ENCODE measurements around the gene GNAZ. TPM values are rescaled to one million over a fixed set of nuclear protein-coding genes. Genes with fewer than 3 reads are reported as not detected.
A peak's percentile ranks its signal among the peaks of the same experiment; 100 is the strongest.

GNAZ gene
- total RNA-seq, 1 experiment from 2014 or later = 6.0 TPM

DNA sequence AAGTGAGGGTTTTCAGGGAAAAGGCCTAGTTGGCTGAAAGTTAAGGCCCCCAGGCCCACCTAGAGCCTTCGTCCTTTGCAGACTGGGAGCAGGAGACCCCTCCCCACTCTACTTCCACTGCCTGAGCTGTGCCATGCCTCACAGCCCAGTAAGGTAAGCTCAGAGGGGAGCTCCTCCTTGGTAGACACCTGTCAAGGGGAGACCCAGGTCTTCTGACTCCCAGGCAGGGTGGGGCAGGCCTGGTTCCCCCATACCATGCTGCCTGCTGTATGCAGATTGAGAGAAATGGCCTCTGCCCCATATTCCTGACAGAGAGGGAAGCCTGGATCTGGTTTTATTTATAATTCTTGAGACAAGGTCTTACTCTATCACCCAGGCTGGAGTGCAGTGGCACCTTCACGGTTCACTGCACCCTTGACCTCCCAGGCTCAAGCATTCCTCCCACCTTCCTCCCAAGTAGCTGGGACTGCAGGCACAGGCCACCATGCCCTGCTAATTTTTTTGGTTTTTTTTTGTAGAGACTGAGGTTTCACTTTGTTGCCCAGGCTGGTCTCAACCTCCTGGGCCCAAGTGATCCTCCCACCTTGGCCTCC, 75.7 kb downstream of the GNAZ start:
- Mint-ChIP-seq H3K4me3 (ENCODE audit: low read depth, unreplicated experiment) (peak overlapping the region; percentile 70), H3K27me3 (ENCODE audit: unreplicated experiment) (no peaks in the 10 kb centered on the region), H3K9me3 (ENCODE audit: low read depth, unreplicated experiment) (no peaks in the 10 kb centered on the region), H3K27ac (ENCODE audit: unreplicated experiment) (peak overlapping the region; percentile 83), H3K4me1 (ENCODE audit: low read depth, unreplicated experiment) (peaks cover 47% of the 10 kb centered on the region), H3K36me3 (ENCODE audit: insufficient read depth, unreplicated experiment) (peaks cover 32% of the 10 kb centered on the region)
- TF ChIP-seq, protein P1, sequence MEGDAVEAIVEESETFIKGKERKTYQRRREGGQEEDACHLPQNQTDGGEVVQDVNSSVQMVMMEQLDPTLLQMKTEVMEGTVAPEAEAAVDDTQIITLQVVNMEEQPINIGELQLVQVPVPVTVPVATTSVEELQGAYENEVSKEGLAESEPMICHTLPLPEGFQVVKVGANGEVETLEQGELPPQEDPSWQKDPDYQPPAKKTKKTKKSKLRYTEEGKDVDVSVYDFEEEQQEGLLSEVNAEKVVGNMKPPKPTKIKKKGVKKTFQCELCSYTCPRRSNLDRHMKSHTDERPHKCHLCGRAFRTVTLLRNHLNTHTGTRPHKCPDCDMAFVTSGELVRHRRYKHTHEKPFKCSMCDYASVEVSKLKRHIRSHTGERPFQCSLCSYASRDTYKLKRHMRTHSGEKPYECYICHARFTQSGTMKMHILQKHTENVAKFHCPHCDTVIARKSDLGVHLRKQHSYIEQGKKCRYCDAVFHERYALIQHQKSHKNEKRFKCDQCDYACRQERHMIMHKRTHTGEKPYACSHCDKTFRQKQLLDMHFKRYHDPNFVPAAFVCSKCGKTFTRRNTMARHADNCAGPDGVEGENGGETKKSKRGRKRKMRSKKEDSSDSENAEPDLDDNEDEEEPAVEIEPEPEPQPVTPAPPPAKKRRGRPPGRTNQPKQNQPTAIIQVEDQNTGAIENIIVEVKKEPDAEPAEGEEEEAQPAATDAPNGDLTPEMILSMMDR (IDR thresholded peaks at IDR 0.05; ENCODE audit: unreplicated experiment) = no peak
- no TSS peak for BruUV-seq (replicated peaks)
- intact Hi-C loops (cut with micrococcal nuclease; ENCODE audit: unreplicated experiment) = no loop called here
- DNase-seq = no peak
- CTCF ChIA-PET = no interaction called here

- Mint-ChIP-seq H3K27ac (ENCODE audit: unreplicated experiment) (peak overlapping the region; percentile 53), H3K9me3 (ENCODE audit: low read depth, unreplicated experiment) (no peaks in the 10 kb centered on the region), H3K27me3 (ENCODE audit: unreplicated experiment) (no peaks in the 10 kb centered on the region), H3K4me3 (ENCODE audit: low read depth, unreplicated experiment) (peak overlapping the region; percentile 70), H3K4me1 (ENCODE audit: low read depth, unreplicated experiment) (peaks cover 41% of the 10 kb centered on the region), H3K36me3 (ENCODE audit: insufficient read depth, unreplicated experiment) (peaks cover 31% of the 10 kb centered on the region)
- DNase-seq = no peak
- no TSS peak for BruUV-seq (replicated peaks)
- CTCF ChIA-PET = interaction anchor here (0.6 to 0.7 kb wide), 2 partner anchors 22 to 1117 kb away, joined by 3 to 4 read pairs; no protein-coding TSS in a partner anchor
- intact Hi-C loops (cut with micrococcal nuclease; ENCODE audit: unreplicated experiment) = no loop called here
- TF ChIP-seq, protein P1 (IDR thresholded peaks at IDR 0.05; ENCODE audit: unreplicated experiment) = no peak
Measured at GRCh38 chr22:23146478-23147205, 76.3 kb downstream of the GNAZ start.

- no peak overlapping the region for H3K4me3 Mint-ChIP-seq (ENCODE audit: low read depth, unreplicated experiment)
- CTCF ChIA-PET = no interaction called here
- intact Hi-C loops (cut with micrococcal nuclease; ENCODE audit: unreplicated experiment) = no loop called here
- BruUV-seq (replicated peaks) = no TSS peak
- peak; percentile 13 for DNase-seq
- H3K27ac Mint-ChIP-seq (ENCODE audit: unreplicated experiment) = peak overlapping the region; percentile 53
- H3K27me3 Mint-ChIP-seq (ENCODE audit: unreplicated experiment) = no peaks in the 10 kb centered on the region
- H3K36me3 Mint-ChIP-seq (ENCODE audit: insufficient read depth, unreplicated experiment) = peaks cover 19% of the 10 kb centered on the region
- TF ChIP-seq, protein P1 (IDR thresholded peaks at IDR 0.05; ENCODE audit: unreplicated experiment) = no peak
- no peaks in the 10 kb centered on the region for H3K9me3 Mint-ChIP-seq (ENCODE audit: low read depth, unreplicated experiment)
- peaks cover 32% of the 10 kb centered on the region for H3K4me1 Mint-ChIP-seq (ENCODE audit: low read depth, unreplicated experiment)
Measured at GRCh38 chr22:23147617-23148387, 77.5 kb downstream of the GNAZ start.

DNA sequence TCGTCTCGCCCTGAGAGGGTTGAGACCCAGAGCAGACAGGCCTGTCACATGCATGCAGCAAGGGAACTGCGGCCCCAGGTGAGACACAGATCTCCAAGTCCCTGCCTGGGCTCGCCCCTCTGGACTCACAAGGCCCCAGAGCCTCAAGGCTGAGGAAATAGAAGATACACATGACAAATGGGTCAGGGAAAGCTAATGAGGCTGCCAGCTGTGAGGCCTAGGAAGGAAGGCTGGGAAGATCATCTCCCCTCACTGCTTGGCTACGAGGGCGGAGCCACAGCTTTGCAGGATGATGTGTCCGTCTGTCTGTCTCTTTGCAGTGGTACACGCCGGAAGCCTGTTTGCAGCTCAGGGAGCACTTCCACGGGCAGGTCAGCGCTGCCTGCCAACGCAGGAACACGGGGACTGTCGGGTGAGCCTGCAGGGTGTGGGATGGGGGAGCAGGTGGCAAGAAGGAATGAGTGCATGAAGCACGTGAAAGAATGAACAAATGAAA, 79.5 kb downstream of the GNAZ start:
- no TSS peak for BruUV-seq (replicated peaks)
- Mint-ChIP-seq H3K4me3 (ENCODE audit: low read depth, unreplicated experiment) (no peak overlapping the region), H3K4me1 (ENCODE audit: low read depth, unreplicated experiment) (peaks cover 15% of the 10 kb centered on the region), H3K36me3 (ENCODE audit: insufficient read depth, unreplicated experiment) (peaks cover 16% of the 10 kb centered on the region), H3K9me3 (ENCODE audit: low read depth, unreplicated experiment) (no peaks in the 10 kb centered on the region), H3K27ac (ENCODE audit: unreplicated experiment) (no peak overlapping the region), H3K27me3 (ENCODE audit: unreplicated experiment) (no peaks in the 10 kb centered on the region)
- intact Hi-C loops (cut with micrococcal nuclease; ENCODE audit: unreplicated experiment) = no loop called here
- CTCF ChIA-PET = no interaction called here
- TF ChIP-seq, protein P1 (IDR thresholded peaks at IDR 0.05; ENCODE audit: unreplicated experiment) = no peak
- DNase-seq = no peak

Measured in Calu3 (cell line).